Measurements from ENCODE around the gene AMDHD1. TPM values are rescaled to one million over a fixed set of nuclear protein-coding genes. Genes with fewer than 3 reads are reported as not detected.

Gene AMDHD1
- total and polyA plus RNA-seq, 2 of the 8 experiments (the other 6 are each of a cell fraction or from before 2014, with no cell fraction given), result 0.14 TPM; not detected in 1

- no peak overlapping the region for H4K91ac ChIP-seq (replicated peaks; ENCODE audit: insufficient read length, low read length)
- WGBS, 2 experiments (ENCODE audit: extremely low coverage in 1 of 2, insufficient coverage in 1 of 2, insufficient read length in 1 of 2, insufficient replicate concordance in 2 of 2, low coverage in 1 of 2, low lambda C conversion rate in 2 of 2, missing lambda C conversion rate in 1 of 2), result 89% methylated on average over 1 of the region's 1 CpG; no CpG with 5 or more reads in 1 of the 2 experiments
These were observed 39.5 kb downstream of the AMDHD1 start for GRCh38 chr12:95982602-95983001.

More at GRCh38 chr12:95982602-95983001, 39.5 kb downstream of the AMDHD1 start:
- Histone ChIP-seq H3K79me1 (ENCODE audit: low read depth, low read length) (no peaks in the 10 kb centered on the region), H3K23me2 (ENCODE audit: low read depth, low read length) (no peaks in the 10 kb centered on the region), H3K14ac (ENCODE audit: insufficient read length) (no peak overlapping the region), H3K4me2 (ENCODE audit: insufficient read depth in 1 of 2, low read depth in 2 of 2, low read length in 2 of 2) (no peak overlapping the region), H3K9ac (replicated peaks in 1 of 4; ENCODE audit: extremely low read depth in 1 of 4, low read depth in 3 of 4, low read length in 3 of 4) (no peak overlapping the region), H2BK5ac (ENCODE audit: low read depth, low read length) (no peak overlapping the region), H3K4me1 (replicated peaks in 1 of 4; ENCODE audit: control insufficient read depth in 3 of 4, insufficient read depth in 4 of 4, low read length in 3 of 4) (peaks cover 0 to 8% (median 4%) of the 10 kb centered on the region in 4 experiments; a peak in 5 of 7 replicates), H3K56ac (replicated peaks; ENCODE audit: insufficient read length, low read depth, low read length) (no peak overlapping the region), H3K4ac (replicated peaks; ENCODE audit: insufficient read length, low read depth, low read length) (no peak overlapping the region), H4K8ac (ENCODE audit: extremely low read depth, insufficient read depth, low read length) (no peak overlapping the region), H2BK120ac (replicated peaks; ENCODE audit: low read depth, low read length) (no peak overlapping the region), H3K9me3 (ENCODE audit: insufficient read depth in 2 of 2, low read depth in 1 of 2, low read length in 1 of 2) (no peaks in the 10 kb centered on the region), H2BK15ac (ENCODE audit: low read length) (no peak overlapping the region), H2BK12ac (ENCODE audit: low read depth, low read length) (no peak overlapping the region), H3K4me3 (ENCODE audit: extremely low read depth in 1 of 4, insufficient read depth in 2 of 4, low read depth in 3 of 4, low read length in 4 of 4) (no peak overlapping the region), H2BK20ac (ENCODE audit: low read length) (no peak overlapping the region), H3K18ac (ENCODE audit: extremely low read depth, low read length) (no peak overlapping the region), H3K27me3 (replicated peaks in 1 of 4; ENCODE audit: control insufficient read depth in 3 of 4, extremely low read depth in 1 of 4, insufficient read depth in 3 of 4, low read length in 3 of 4) (no peaks in the 10 kb centered on the region), H4K5ac (ENCODE audit: insufficient read length, low read depth, low read length) (no peak overlapping the region), H3K27ac (ENCODE audit: low read depth, low read length) (no peak overlapping the region), H3K79me2 (ENCODE audit: control insufficient read depth in 1 of 2, insufficient read depth in 2 of 2, low read length in 2 of 2) (no peaks in the 10 kb centered on the region), H3K23ac (ENCODE audit: insufficient read length) (no peak overlapping the region), H2AK5ac (ENCODE audit: low read depth, low read length) (no peak overlapping the region), H2AFZ (ENCODE audit: low read length) (no peak overlapping the region), H4K20me1 (replicated peaks in 1 of 2; ENCODE audit: control insufficient read depth in 1 of 2, insufficient read depth in 2 of 2, low read length in 2 of 2) (no peaks in the 10 kb centered on the region), H3K36me3 (ENCODE audit: control insufficient read depth in 2 of 4, insufficient read depth in 4 of 4, low read length in 3 of 4) (no peaks in the 10 kb centered on the region)
- ChIA-PET POLR2A (ENCODE audit: partially characterized antibody) (no interaction called here), CTCF (ENCODE audit: partially characterized antibody) (interaction anchor here (3.0 kb wide), 1 partner anchor 16 kb away, joined by 14 read pairs; no protein-coding TSS in a partner anchor)
- TF ChIP-seq MAFK (IDR thresholded peaks at IDR 0.05; ENCODE audit: low read depth, low read length) (peak; percentile 74), KDM4A (IDR thresholded peaks at IDR 0.05; ENCODE audit: low read depth, low read length, severe bottlenecking) (no peak)
- DNase-seq (ENCODE audit: low read depth in 1 of 2, low spot score in 2 of 2), result no peak
- no peak for FAIRE-seq
